GM21529 (cell line): ENCODE results near the gene MIER2.

Source experiments
- ATAC-seq: cut with Tn5 transposase; IDR thresholded peaks from one replicate; pipeline ENCODE4 v1.9.1; 2021; ENCODE audit not compliant: unreplicated experiment

MIER2 gene

DNA sequence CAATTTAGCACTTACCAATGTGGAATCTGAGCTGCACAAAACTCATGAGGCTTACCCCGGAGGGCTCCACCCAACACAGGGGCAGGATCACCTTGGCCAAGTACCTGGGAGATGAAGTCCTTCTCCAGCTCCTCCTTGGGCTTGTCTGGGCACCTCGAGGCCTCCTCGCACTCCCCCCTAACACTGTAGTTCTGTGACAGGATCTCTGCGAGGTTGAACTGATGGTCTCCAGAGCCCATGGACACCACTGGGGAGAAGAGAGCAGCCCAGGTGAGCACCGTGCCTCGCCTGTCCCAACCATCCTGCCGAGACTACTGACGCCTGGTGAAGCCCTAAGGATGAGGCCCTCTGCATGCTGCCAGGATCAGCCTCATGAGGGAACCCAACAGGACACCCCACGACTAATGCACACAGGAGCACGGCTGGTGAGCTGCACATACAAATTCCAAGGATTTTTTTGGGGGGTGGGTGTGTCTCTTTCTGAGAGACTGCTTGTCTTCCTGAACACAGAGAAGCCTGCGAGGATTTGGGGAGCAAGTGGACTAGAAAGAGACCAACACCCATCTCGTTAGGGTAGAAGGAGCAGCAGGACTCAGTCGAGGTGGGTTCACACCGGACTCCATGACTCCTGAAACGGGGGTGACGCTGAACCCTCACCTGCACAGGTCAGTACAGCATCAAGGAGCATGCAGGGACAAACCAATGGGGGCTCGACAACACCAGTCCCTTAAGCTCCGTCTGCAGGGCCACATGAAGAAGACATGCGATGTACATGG is 10.1 kb downstream of the MIER2 start:
- ATAC-seq: no peak

DNA sequence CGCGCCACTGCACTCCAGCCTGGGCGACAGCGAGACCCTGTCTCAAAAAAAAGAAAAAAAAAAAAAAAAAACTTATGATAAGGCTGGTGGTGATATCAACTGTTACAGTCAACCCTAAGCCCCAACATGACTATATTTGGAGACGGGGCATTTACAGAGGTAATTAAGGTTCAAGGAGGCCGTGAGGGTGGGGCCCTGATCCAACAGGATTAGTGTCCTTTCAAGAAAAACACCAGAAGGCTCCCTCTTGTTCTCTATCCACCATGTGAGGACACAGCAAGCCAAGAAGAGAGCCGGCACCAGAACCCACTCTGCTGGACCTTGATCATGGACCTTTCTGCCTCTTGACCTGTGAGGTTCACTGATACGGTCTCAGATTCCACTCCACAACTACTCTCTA is 14.1 kb downstream of the MIER2 start:
- no peak for ATAC-seq

DNA sequence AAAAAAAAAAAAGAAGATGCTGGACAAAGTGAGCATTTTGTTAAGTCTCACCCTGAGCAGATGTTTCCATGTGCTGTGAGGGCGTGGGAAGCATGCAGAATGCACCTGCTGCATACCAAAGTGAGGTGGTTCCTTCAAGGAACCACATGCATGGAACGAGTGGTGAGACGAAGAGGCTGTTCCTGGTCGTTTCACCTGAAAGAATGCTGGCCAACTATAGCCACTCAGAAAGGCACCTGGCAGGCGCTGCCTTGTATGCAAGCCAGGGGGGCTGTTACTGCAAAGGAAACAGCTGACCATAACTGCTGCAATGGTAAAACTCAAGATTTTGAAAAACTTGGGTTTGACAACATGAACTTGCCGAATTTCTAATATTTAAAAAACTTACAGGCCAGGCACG is 14.7 kb downstream of the MIER2 start:
- ATAC-seq: no peak

DNA sequence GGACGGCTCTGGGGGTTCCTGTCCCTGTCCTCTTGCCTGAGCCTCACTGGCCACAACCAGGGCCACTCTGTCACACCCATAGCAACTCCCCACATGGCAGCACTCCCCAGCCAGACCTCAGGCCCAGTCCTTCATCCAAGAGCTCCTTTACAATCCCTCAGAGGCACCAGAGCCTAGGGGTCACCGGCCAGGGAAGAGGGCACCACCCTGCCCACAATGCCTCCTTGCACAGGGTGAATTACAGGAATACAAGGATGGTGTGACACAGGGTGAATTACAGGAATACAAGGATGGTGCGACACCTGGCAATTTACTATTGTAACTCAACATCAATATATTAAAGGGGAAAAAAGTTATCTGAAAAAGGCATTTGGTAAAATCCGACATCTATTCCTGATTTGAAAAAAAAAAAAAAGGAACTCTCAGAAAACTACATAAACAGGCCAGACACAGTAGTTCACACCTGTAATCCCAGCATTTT is 16.5 kb downstream of the MIER2 start:
- no peak for ATAC-seq

DNA sequence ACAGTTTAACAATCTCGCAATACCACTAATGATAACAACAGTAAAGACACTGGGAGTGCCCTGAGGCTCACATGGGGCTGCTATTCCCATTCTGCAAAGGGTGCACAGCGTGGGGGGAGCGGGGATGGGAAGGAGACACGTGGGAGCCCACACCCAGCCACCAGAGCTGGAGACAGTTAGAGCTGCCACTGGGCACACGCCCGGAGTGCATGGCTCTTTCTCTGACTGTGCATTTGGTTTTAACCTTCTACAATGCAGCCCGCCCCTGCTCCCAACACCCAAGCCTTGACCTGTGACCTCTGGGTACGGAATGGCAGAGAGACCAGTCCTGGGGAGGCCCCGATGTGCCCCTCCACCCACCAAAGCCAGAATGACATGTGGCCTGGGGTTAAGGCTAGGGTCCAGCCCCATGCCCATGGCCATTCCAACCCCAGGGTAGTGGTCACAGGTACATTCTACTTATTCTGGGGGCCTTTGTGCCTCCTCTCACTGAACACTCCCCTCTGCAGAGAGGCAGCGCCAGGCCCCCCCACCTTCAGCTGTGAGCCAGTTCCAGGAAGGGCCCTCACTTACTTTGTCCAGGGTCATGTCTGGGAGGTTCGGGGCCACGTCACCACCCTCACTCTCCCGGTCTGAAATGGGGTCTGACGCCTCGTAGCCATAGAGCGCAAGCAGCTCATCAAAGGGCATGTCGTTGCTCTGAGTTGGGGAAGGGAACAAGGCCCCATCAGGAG is 17.1 kb downstream of the MIER2 start:
- ATAC-seq: no peak

DNA sequence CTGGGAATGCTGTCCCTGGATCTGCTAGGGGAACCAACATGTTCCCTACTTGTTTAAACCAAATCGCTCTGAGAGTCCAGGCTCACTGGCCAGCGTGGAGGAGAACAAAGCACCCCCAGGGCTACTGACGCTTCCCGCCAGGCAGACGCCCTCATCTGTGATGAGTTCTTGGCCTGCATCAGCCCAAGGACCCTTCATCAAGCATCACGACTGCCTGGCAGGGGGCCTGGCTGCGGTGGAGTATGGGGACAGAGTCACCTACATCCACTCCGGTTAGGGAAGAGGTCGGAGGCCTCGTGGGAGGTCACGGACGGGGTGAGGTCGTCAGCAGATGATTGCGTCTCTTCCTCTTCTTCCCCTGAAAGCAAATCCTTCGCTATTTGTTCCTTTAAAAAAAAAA is 17.7 kb downstream of the MIER2 start:
- no peak for ATAC-seq

DNA sequence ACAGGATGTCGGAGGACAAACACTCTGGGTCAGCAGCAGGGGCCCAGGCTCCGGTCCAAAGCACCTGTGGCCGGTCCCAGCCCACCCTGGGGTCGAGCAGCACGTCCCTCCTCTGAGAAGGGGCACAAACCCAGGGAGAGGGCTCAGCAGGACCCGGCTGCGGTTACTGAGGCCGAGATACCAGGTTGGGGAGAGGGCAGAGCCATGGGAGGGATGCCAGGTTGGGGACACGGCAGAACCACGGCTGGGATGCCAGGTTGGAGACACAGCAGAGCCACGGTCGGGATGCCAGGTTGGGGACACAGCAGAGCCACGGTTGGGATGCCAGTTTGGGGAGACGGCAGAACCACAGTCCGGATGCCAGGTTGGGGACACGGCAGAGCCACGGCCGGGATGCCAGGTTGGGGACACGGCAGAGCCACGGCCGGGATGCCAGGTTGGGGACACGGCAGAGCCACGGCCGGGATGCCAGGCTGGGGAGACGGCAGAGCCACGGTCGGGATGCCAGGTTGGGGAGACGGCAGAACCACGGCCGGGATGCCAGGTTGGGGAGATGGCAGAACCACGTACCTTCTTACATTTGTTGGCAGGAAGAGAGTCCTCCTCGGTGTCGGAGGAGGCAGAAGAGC is 18.5 kb downstream of the MIER2 start:
- no peak for ATAC-seq

DNA sequence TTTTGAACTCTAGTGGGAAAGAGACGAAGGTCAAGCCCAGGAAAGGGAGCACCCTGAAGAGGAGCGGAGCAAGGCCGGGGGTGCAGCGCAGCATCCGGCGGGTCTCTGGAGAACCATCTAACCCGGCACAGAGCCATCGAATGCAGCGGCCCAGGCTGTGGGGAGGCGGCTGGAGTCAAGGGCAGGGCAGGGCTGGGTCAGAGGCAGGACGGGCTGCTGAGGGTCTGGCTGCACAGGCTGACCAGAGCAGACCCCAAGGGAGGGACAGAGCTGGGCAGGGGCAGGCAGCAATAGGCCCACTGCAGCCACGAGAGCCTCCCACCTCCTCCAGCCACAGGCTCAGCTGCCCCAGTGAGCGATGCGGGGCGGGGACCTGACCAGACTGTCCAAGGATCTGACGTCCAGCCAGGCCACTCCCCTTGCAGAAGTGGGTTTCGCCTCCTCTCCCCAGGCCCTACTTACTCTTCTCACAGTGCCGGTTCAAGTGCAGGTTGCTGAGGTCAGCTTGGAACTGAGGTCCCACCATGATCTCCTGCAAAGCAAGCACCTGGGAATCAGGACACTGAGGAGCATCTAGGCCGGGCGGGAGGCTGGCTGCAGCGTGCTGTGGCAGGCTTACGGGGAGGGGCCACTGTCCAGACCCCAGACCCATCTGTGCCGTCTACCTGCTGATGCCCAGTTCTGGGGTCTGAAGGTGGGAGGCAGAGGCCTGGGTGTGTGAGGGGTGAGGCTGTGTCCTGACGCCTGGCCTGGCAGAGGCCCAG is 19.2 kb downstream of the MIER2 start:
- ATAC-seq: no peak

DNA sequence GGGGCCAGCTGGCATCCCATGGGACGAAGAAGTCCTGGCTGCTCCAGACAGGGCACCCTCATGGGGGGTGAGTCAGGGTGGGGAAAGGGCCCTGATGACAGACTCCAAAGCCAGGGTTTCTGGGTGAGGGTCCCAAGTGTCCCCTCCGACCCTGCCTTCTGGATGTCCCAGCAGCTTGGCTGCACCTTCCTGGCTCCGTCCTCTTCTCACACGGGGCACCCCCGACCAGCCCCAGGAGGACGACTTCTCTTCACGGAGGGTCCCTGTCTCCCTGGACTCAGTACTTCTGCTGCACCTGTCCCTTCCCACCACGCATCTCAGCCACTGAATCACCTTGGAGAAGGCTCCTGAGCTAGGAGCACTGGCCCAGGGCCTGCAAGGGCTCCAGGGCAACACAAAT is 19.9 kb downstream of the MIER2 start:
- no peak for ATAC-seq

DNA sequence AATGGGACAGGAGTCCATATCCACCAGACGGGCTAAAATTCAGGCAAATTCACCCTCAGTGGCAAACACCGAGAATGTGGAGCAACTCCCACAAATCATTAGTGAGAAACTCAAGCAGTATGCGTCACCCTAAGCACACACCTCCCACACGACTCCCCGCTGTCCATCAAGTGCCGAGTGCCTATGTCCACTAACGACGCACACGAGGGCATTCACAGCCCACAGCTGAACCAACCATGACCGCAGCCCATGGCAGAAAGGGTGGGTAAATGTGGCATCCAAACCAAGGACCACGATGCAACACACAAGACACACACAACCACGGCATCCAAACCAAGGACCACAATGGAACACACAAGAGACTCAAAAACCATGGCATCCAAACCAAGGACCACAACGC is 22.0 kb downstream of the MIER2 start:
- no peak for ATAC-seq

DNA sequence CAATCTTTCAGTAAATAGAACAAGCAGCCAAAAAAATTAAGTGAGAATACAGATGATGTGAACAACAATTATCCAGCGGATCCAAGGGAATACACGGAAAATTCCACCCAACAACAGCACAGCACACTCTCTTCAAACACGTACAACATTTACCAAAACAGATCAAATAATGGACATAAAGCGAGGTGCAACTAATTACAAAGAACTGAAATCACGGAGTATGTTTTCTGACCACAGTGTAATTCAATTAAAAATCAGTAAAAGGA is 26.2 kb downstream of the MIER2 start:
- no peak for ATAC-seq

DNA sequence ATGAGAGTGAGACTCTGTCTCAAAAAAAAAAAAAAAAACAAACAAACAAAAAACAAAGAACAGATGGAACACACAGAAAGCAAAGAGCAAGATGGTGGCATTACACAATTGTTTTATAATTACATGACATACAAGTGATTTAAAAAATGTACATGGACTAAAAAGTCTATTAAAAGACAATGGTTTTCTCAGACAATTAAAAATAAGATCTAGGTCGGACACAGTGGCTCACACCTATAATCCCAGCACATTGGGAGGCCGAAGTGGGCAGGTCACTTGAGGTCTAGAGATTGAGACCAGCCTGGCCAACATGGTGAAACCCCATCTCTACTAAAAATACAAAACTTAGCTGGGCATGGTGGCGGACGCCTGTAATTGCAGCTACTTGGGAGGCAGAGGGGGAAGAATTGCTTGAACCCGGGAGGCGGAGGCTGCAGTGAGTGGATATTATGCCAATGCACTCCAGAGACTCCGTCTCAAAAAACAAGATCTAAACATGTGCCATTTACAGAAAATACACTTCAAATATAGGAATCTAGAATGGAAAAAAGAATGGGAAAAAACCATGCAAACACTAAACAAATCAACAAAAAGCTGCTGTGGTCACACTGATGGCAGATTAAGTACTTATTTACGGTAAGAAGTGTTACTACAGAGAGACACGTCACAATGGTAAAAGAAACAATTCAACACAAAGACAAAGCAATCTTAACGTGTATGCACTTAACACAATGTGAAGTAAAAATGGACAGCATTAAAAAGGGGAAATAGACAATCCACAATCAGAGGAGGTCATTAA is 26.7 kb downstream of the MIER2 start:
- no peak for ATAC-seq

DNA sequence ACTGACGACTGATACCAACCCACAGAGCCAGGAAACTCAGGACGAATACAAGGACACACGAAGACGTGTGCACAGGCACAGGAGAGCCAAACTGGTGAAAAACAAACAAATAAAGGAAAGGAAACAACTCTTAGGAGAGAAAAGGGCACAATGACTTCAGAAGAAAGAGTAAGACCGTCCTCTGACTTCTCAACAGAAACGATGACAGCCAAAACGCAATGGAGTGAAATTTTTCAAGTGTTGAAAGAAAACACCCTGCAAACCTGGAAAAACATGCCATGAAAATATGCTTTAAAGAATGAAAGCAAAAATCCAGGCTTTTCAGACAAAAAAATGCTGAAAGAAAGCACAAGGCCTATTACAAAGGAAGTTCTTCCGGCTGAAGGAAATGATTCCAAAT is 28.8 kb downstream of the MIER2 start:
- ATAC-seq: no peak

DNA sequence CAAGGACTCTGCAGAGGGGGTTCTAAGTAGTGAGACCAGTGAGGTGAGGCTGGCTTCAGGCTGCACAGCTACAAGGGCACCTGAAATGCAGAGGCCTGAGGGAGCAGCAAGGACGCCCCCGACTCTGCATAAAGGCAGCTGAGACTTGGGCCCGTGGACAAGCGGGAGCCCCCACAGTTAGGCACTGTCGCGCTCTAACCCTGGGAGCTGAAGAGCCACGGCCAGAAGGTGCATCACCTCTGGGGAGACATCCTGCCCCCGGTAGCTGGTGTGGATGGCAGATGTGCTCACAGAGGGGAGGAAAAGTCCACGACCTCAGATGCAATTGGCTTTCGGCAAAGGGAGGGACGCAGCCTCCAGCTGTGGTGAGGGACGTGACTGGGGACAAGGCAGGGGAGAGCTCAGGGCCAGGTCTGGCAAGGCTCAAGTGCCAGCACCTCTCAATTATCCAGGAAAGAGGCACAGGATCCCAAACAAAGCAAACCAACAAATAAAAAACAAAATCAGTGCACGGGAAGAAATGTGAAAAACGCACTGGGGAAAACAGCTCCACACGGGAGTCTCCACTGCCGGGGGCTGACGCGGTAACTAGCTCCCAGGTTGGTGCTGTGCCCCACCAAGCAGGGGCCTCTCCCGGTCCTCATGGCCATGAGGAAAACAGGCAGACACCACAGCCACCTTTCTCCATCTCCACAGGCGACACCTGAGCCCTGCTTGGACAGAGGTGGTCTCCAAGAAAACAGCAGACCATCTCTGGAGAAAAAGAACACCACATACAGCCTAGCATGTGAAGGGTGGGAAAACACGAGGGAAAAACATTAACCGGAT is 30.4 kb downstream of the MIER2 start:
- no peak for ATAC-seq

DNA sequence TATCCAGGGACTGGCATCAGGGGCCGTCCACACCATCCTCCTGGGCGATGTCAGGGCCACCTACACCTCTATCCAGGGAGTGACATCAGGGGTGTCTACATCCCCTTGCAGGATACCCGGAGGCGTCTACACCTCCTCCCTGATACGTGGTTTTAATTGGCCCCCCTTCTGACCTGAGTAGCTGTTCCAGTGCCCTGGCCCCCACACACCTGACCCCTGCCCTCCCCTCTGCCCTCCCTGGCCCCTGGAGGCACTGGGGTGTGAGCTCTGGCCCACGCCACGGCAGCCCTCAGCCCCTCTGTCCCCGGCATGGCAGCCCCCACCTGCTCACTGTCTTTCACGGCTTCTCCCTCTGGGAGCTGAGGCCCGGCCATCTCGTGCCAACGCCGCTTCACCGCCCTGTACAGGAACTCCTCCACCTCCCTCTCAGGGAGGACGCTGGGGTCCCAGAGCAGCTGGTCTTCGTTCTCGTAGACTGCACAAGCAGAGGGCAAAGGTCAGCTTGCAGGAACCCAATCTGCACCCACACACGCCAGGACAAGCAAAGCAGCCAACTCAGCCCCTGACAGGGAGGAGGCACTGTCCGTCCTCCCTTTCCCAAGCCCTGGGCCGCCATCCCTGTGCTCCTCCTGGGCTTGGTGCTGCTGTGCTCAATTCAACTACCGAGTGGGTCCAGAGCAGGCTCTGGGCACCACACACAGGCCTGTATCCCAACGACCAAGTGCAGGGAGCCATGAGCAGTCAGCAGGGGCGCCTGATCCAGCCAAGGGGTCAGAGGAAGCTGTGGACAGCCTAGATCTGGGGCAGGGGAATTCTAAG is 31.2 kb downstream of the MIER2 start:
- no peak for ATAC-seq

DNA sequence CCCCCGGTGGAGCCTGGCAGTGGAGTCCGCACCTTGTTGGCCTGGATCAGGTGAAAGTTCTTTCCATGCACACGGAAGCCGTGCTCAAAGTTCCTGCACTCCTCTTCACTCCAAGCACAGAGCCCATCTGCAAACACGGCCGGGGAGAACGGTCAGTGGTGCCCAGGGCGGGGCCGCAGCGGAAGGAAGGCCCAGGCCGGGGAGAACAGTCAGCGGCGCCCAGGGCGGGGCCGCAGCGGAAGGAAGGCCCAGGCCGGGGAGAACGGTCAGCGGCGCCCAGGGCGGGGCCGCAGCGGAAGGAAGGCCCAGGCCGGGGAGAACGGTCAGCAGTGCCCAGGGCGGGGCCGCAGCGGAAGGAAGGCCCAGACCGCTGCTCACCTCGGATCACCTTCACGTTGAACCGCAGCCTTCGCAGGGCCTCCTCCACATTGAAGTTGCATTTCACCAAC is 32.8 kb downstream of the MIER2 start:
- ATAC-seq: no peak

DNA sequence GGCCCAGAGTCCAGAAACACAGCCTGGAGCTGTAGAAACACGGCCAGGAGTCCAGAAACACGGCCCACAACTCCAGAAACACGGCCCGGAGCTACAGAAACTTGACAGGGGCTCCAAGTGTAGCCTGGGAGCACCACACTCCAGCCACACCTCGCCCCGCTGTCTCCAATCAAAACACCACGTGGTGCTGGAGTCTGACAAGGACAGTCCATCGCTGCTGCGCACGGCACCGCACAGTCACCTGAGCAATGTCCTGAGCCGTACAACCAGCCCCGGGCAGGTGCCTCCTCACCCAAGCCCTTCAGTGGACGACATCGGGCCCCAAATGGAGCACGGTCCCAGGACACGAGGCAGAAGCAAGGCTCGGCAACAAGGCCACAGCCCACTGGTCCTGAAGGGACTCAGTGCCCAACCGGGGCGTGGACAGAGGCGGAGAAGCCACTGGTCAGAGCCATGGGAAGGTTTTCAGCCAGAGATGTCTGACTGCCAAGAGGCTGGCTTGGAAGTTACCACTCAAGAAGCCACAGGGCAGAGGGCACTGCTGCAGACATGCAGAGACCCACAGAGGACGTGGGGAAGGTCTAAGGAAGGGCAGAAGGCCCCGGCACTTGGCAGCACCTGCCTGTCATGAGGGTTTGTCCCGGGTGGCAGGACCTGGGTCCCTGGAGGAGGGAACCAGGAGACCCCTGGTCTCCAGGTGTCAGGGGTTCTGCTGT is 33.7 kb downstream of the MIER2 start:
- no peak for ATAC-seq

DNA sequence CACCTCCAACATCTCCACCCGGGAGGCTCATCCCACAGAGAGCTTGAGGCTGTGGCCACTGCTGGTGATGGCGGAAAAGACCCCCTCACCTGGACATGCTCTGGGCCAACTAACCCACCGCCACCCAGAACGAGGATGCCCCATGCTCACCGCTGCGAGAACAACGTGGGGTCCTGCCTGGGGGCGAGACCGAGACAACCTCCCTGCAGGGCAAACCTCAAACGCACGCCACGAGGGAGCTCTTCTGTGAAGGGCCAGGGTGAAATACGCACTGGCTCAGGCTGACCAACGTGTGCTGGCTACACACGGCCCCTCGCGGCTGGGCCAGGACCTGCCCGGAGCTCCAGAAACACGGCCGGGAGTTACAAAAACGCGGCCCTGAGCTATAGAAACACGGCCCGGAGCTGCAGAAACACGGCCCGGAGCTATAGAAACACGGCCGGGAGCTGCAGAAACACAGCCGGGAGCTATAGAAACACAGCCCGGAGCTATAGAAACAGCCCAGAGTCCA is 34.4 kb downstream of the MIER2 start:
- ATAC-seq: no peak
